GM12891 (cell line): ENCODE data around the gene MYO18A. TPM values are rescaled to one million over a fixed set of nuclear protein-coding genes. Genes with fewer than 3 reads are reported as not detected.
A peak's percentile ranks its signal among the peaks of the same experiment; 100 is the strongest.
"Not testable (repeated sequence)": the region's sequence is repeated elsewhere in the genome, so short reads cannot be mapped to it uniquely, and the experiment has no call there.

Experiments used
- DNase-seq: peaks from one replicate; pipeline ENCODE4 v3.0.0; 2011; ENCODE audit warnings: low spot score; ENCODE audit not compliant: insufficient read length
- FAIRE-seq: peaks from 2 replicates; lab custom pipeline; 2011; peaks lifted over from hg19 to GRCh38; lab: Jason Lieb, UNC
- PAX5 ChIP-seq: IDR thresholded peaks from 2 replicates; pipeline ENCODE4 v1.6.1; 2011; ENCODE audit warnings: low read length, moderate library complexity, mild to moderate bottlenecking; ENCODE audit not compliant: insufficient read depth, severe bottlenecking
- POLR2A ChIP-seq: IDR thresholded peaks from 2 replicates; pipeline ENCODE4 v1.6.1; 2011; ENCODE audit warnings: low read depth, low read length, control low read depth
- POLR2AphosphoS5 ChIP-seq: IDR thresholded peaks from 2 replicates; pipeline ENCODE4 v1.6.1; 2011; ENCODE audit warnings: low read depth, low read length, control low read depth
- POU2F2 ChIP-seq: IDR thresholded peaks from 2 replicates; pipeline ENCODE4 v1.6.1; 2011; ENCODE audit warnings: low read depth, mild to moderate bottlenecking, control low read depth, low read length, moderate library complexity
- SPI1 ChIP-seq: IDR thresholded peaks from 2 replicates; pipeline ENCODE4 v1.6.1; 2011; ENCODE audit warnings: low read depth, low read length, control low read depth
- TAF1 ChIP-seq: IDR thresholded peaks from 2 replicates; pipeline ENCODE4 v1.6.1; 2011; ENCODE audit warnings: low read depth, low read length, control low read depth
- polyA plus RNA-seq: library from polyadenylated mRNA; unstranded; fragments of >200 nt; gene quantifications from one replicate; pipeline ENCODE4 v1.2.1, GENCODE V29; 2012; ENCODE audit warnings: low read depth, missing spikeins, inconsistent platforms; ENCODE audit not compliant: missing spikeins

MYO18A gene, protein sequence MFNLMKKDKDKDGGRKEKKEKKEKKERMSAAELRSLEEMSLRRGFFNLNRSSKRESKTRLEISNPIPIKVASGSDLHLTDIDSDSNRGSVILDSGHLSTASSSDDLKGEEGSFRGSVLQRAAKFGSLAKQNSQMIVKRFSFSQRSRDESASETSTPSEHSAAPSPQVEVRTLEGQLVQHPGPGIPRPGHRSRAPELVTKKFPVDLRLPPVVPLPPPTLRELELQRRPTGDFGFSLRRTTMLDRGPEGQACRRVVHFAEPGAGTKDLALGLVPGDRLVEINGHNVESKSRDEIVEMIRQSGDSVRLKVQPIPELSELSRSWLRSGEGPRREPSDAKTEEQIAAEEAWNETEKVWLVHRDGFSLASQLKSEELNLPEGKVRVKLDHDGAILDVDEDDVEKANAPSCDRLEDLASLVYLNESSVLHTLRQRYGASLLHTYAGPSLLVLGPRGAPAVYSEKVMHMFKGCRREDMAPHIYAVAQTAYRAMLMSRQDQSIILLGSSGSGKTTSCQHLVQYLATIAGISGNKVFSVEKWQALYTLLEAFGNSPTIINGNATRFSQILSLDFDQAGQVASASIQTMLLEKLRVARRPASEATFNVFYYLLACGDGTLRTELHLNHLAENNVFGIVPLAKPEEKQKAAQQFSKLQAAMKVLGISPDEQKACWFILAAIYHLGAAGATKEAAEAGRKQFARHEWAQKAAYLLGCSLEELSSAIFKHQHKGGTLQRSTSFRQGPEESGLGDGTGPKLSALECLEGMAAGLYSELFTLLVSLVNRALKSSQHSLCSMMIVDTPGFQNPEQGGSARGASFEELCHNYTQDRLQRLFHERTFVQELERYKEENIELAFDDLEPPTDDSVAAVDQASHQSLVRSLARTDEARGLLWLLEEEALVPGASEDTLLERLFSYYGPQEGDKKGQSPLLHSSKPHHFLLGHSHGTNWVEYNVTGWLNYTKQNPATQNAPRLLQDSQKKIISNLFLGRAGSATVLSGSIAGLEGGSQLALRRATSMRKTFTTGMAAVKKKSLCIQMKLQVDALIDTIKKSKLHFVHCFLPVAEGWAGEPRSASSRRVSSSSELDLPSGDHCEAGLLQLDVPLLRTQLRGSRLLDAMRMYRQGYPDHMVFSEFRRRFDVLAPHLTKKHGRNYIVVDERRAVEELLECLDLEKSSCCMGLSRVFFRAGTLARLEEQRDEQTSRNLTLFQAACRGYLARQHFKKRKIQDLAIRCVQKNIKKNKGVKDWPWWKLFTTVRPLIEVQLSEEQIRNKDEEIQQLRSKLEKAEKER (N-terminal part only)
- polyA plus RNA-seq: 25.5 TPM

DNA sequence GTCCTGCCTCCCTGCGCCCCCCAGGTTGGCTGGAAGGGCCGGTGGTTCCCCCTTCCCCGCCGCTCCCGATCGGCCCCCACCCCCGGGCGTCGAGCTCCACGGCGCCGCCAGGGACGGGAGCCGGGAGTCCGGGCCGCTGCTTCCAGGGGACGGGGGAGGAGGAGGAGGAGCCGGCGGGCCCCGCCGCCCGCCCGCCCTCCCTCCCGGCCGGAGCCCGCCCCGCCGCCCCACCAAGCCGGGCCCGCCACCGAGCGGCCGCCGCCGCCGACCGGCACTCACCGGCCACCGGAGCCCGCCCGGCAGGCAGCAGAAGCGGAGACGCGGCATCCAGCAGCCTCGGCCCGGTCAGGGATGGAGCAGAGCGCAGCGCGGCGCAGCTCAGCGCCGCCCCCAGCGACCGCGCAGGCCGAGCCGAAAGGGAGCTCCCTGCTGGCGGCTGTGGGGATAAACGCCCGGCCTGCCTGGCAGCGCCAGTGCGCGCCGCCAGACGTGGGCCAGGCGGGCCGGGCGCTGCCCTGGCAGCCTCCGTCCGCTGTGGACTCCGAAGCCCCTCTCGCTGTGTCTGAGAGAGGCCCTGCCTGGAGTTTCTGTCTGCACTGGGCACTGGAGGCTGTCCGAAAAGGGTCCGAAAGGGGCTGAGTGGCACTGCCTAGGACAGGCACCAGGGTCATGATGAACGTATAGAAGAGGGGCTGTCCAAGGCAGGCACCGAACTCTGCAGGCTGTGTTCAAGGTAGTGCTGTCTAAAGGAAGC, at the start of gene MYO18A:
Gene MYO18A (minus strand): TSS at position 365 of the 754 bp plus-strand sequence. CDS start 13,458 bp downstream, outside the sequence.
- FAIRE-seq (peak; percentile 95), DNase-seq (peak; percentile 93)
- no peak for TF ChIP-seq POU2F2
- no peak for TF ChIP-seq POLR2A
- TF ChIP-seq TAF1: no peak
- no peak for TF ChIP-seq SPI1
- no peak for TF ChIP-seq PAX5
- TF ChIP-seq POLR2AphosphoS5: no peak

DNA sequence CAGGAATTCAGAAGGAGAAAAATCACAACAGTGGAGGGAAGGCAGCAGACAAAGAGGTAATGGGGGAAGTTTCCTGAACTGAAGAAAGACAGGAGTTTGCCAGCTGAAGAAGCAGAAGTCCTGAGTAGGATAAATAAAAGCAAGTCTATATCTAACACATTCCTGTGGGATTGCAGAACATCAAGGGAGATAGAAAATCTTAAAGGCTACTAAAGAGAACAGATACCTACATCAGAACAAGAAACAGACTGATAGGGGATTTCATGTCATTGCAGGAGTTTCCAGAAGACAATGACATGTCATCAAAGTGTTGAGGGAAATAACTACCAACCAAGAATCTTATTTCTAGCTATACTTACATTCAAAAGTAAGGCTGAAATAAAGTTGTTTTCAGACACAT, 45.2 kb upstream of the MYO18A start:
- DNase-seq (no peak), FAIRE-seq (no peak)
- no peak for TF ChIP-seq POLR2AphosphoS5
- no peak for TF ChIP-seq POU2F2
- no peak for TF ChIP-seq TAF1
- TF ChIP-seq POLR2A: no peak
- no peak for TF ChIP-seq SPI1
- TF ChIP-seq PAX5: no peak

- DNase-seq, FAIRE-seq: not testable (repeated sequence)
Measured at GRCh38 chr17:29221338-29221737, 41.1 kb upstream of the MYO18A start.

- DNase-seq (peak; percentile 60), FAIRE-seq (peak; percentile 76)
- no peak for TF ChIP-seq PAX5
- no peak for TF ChIP-seq POLR2A
- TF ChIP-seq TAF1: no peak
- no peak for TF ChIP-seq POU2F2
- TF ChIP-seq SPI1: no peak
Measured at GRCh38 chr17:29219378-29220047, 39.3 kb upstream of the MYO18A start.

DNA sequence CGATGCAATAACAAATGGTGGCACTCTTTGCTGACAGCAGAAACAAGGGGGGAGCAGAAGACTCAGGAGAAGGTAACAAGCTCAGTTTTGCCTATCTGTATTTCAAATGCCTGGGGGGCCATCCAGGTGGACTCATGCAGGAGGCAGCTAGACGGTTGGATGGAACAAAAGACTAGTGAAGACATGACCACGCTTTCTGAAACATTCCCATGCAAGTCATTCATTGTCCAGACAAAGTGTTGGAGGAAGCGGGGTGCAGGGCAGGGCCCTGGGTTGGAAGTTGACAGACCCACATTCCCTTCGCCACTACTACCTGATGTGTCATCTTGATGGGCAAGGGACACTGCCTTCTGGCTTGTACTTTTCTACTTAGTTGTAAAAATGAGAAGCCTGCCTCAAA, 36.7 kb upstream of the MYO18A start:
- TF ChIP-seq POU2F2: no peak
- TF ChIP-seq TAF1: no peak
- no peak for TF ChIP-seq PAX5
- TF ChIP-seq SPI1: no peak
- no peak for TF ChIP-seq POLR2AphosphoS5
- TF ChIP-seq POLR2A: no peak
- DNase-seq: no peak
- no peak for FAIRE-seq

DNA sequence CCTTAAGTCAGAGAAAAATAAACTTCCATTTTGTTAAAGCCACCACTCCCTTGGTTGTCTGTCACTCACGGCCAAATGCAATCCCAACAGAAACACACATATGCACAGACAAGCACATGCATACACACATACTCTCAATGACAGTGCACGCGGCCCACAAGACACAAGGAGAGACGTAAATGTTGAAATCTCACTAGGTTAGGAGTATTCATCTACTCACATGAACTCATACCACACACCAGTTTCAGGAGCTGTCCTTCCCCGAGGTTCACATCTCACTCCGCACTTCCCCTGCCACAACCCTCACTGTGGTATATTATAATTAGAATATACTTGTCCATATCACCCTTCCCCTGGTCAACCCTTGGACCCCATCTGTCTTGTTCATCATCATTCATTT, 36.0 kb upstream of the MYO18A start:
- TF ChIP-seq POLR2A: no peak
- no peak for TF ChIP-seq SPI1
- no peak for TF ChIP-seq POLR2AphosphoS5
- no peak for TF ChIP-seq POU2F2
- TF ChIP-seq PAX5: no peak
- TF ChIP-seq TAF1: no peak
- no peak for DNase-seq
- no peak for FAIRE-seq

DNA sequence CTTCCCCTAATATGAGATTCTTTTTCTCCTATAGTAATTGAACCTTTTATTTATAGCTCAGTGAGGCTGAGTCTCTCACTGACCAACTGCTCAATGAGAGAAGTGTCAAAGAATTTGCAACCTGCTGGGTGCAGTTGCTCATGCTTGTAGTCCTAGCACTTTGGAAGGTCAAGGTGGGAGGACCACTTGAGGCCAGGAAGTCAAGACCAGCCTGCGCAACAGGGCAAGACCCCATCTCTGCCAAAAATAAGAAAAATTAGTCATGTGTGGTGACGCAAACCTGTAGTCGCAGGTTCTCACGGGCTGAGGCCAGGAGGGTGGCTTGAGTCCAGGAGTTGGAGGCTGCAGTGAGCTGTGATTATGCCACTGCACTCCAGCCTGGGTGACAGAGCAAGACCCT, 35.5 kb upstream of the MYO18A start:
- FAIRE-seq (no peak), DNase-seq (no peak)
- TF ChIP-seq TAF1: no peak
- no peak for TF ChIP-seq POLR2A
- TF ChIP-seq SPI1: no peak
- TF ChIP-seq POU2F2: no peak
- TF ChIP-seq PAX5: no peak
- TF ChIP-seq POLR2AphosphoS5: no peak

DNA sequence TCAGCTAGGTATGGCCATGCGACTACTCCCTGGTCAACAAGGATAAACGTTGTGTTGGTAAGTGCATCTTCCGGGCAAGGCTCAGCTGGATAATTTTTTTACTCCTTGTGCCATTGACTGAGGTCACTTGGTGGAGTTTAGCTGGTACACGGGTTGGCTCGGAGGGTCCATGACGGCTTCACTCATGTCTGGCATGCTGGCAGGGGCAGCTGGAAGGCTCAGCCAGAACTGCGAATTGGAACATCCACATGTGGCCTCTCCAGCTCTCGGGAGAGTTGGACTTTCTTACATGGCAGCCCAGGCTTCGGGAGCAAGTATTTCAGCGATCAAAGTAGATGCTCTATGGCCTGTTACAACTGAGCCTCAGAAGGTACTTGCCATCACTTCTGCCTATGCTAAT, 35.0 kb upstream of the MYO18A start:
- FAIRE-seq (no peak), DNase-seq (no peak)
- TF ChIP-seq PAX5: no peak
- TF ChIP-seq SPI1: no peak
- TF ChIP-seq POLR2A: no peak
- no peak for TF ChIP-seq POU2F2
- no peak for TF ChIP-seq TAF1
